Liver (tissue), 9 donors: Measurements from ENCODE around the gene MPC1. TPM values are rescaled to one million over a fixed set of nuclear protein-coding genes. Genes with fewer than 3 reads are reported as not detected.

Experiments
- DNase-seq: peaks from one replicate; pipeline ENCODE4 v3.0.0-alpha.2; 2017; ENCODE audit warnings: low spot score
- H3K27ac ChIP-seq, 2 donors: one replicate each; pipeline ENCODE4 v1.7.0; 2013; ENCODE audit warnings: inconsistent platforms in 2 of 2, low read length in 2 of 2, control low read depth in 1 of 2, low read depth in 1 of 2, mild to moderate bottlenecking in 1 of 2
- H3K27me3 ChIP-seq, 4 donors: one replicate each; pipeline versions ENCODE4 v1.6.1 to v1.7.0; 2013; ENCODE audit warnings: low read length in 3 of 4, inconsistent platforms in 1 of 4, mild to moderate bottlenecking in 1 of 4, moderate library complexity in 1 of 4; ENCODE audit not compliant: control insufficient read depth in 4 of 4, insufficient read depth in 4 of 4
- H3K36me3 ChIP-seq, 4 donors: one replicate each; pipeline versions ENCODE4 v1.6.1 to v1.7.0; 2013; ENCODE audit warnings: low read length in 3 of 4, mild to moderate bottlenecking in 3 of 4, low read depth in 1 of 4, moderate library complexity in 1 of 4; ENCODE audit not compliant: control insufficient read depth in 4 of 4, insufficient read depth in 3 of 4
- H3K4me1 ChIP-seq, 4 donors: one replicate each; pipeline versions ENCODE4 v1.6.1 to v1.7.0; 2013; ENCODE audit warnings: low read length in 3 of 4, mild to moderate bottlenecking in 3 of 4, moderate library complexity in 1 of 4; ENCODE audit not compliant: control insufficient read depth in 4 of 4, insufficient read depth in 4 of 4
- H3K4me3 ChIP-seq, 3 donors: one replicate each; pipeline versions ENCODE4 v1.6.1 to v1.7.0; 2013; ENCODE audit warnings: low read length in 3 of 3, control low read depth in 1 of 3, low read depth in 1 of 3, mild to moderate bottlenecking in 1 of 3
- H3K9ac ChIP-seq, 2 donors: one replicate each; pipeline ENCODE4 v1.7.0; 2013; ENCODE audit warnings: low read length in 2 of 2, mild to moderate bottlenecking in 2 of 2, moderate library complexity in 2 of 2, control low read depth in 1 of 2, low read depth in 1 of 2
- H3K9me3 ChIP-seq, 4 donors: one replicate each; pipeline versions ENCODE4 v1.6.1 to v1.7.0; 2013; ENCODE audit warnings: low read length in 3 of 4; ENCODE audit not compliant: control insufficient read depth in 4 of 4
- ATF3 ChIP-seq: IDR thresholded peaks from 2 replicates; pipeline ENCODE4 v1.6.1; 2016; ENCODE audit warnings: antibody characterized with exemption
- CTCF ChIP-seq: fragments of 150-350 bp; IDR thresholded peaks from 2 replicates; pipeline ENCODE4 v1.5.1; 2017; ENCODE audit warnings: improper control_type of control experiment, low read depth, low read length; ENCODE audit not compliant: missing input control
- EGR1 ChIP-seq, 2 donors: IDR thresholded peaks; 2 replicates each; pipeline ENCODE4 v1.6.1; 2016 to 2018; ENCODE audit warnings: antibody characterized with exemption in 2 of 2, low read depth in 2 of 2
- FOXA1 ChIP-seq: IDR thresholded peaks from 2 replicates; pipeline ENCODE4 v1.6.1; 2016; ENCODE audit warnings: antibody characterized with exemption
- FOXA2 ChIP-seq: IDR thresholded peaks from 2 replicates; pipeline ENCODE4 v1.6.1; 2016; ENCODE audit warnings: antibody characterized with exemption
- GABPA ChIP-seq, 2 donors: IDR thresholded peaks in 1 of 2; conservative IDR thresholded peaks in 1 of 2; 2 replicates each; pipeline ENCODE4 v1.6.1; 2016; ENCODE audit warnings: antibody characterized with exemption in 2 of 2, mild to moderate bottlenecking in 1 of 2, moderate library complexity in 1 of 2
- HNF4A ChIP-seq, 2 donors: conservative IDR thresholded peaks; 2 replicates each; pipeline ENCODE4 v1.6.1; 2016; ENCODE audit warnings: antibody characterized with exemption in 2 of 2, mild to moderate bottlenecking in 2 of 2
- HNF4G ChIP-seq: IDR thresholded peaks from 2 replicates; pipeline ENCODE4 v1.6.1; 2016; ENCODE audit warnings: antibody characterized with exemption
- JUND ChIP-seq, 2 donors: IDR thresholded peaks; 2 replicates each; pipeline ENCODE4 v1.6.1; 2016; ENCODE audit warnings: antibody characterized with exemption in 2 of 2
- MAX ChIP-seq: IDR thresholded peaks from 2 replicates; pipeline ENCODE4 v1.6.1; 2016; ENCODE audit warnings: antibody characterized with exemption
- NR2F2 ChIP-seq: IDR thresholded peaks from 2 replicates; pipeline ENCODE4 v1.6.1; 2016; ENCODE audit warnings: antibody characterized with exemption
- RAD21 ChIP-seq, 2 donors: IDR thresholded peaks; 2 replicates each; pipeline ENCODE4 v1.6.1; 2016; ENCODE audit warnings: antibody characterized with exemption in 2 of 2, mild to moderate bottlenecking in 2 of 2
- REST ChIP-seq: IDR thresholded peaks from 2 replicates; pipeline ENCODE4 v1.6.1; 2016; ENCODE audit warnings: antibody characterized with exemption, mild to moderate bottlenecking
- RXRA ChIP-seq, 2 donors: IDR thresholded peaks; 2 replicates each; pipeline ENCODE4 v1.6.1; 2017 to 2018; ENCODE audit warnings: antibody characterized with exemption in 2 of 2, mild to moderate bottlenecking in 1 of 2
- SP1 ChIP-seq: IDR thresholded peaks from 2 replicates; pipeline ENCODE4 v1.6.1; 2018; ENCODE audit warnings: antibody characterized with exemption, mild to moderate bottlenecking
- TAF1 ChIP-seq: conservative IDR thresholded peaks from 2 replicates; pipeline ENCODE4 v1.6.1; 2016; ENCODE audit warnings: antibody characterized with exemption, mild to moderate bottlenecking
- YY1 ChIP-seq: IDR thresholded peaks from 2 replicates; pipeline ENCODE4 v1.6.1; 2016; ENCODE audit warnings: antibody characterized with exemption, mild to moderate bottlenecking
- WGBS: extraction: QIAGEN DNeasy Blood & Tissue Kit; methylation state at CpG from one replicate; pipeline ENCODE4 v1.1.7; 2013; 5-methylcytosine and 5-hydroxymethylcytosine counted together
- polyA plus RNA-seq, 2 donors: library from polyadenylated mRNA; stranded (reverse) in 1 of 2; unstranded in 1 of 2; fragments of 200-250 nt in 1 of 2; fragments of >200 nt in 1 of 2; fragmentation: Nextera tagmentation in 1 of 2; extraction: Ambion mirVana in 1 of 2; gene quantifications; one replicate each; pipeline versions ENCODE4 v1.2.1 to v1.2.3, GENCODE V29; 2013 to 2015
- total RNA-seq, 2 donors: library from RNA; depleted of rRNA; stranded (reverse); fragments of >200 nt; gene quantifications; one replicate each; pipeline ENCODE4 v1.2.3, GENCODE V29; 2014
- donor health status: healthy.
- donor health status: healthy.
- donor health status: healthy.
- donor health status: healthy.
- donor health status: healthy.

The MPC1 gene
- total and polyA plus RNA-seq, 4 donors, result 79.7 to 478 (median 237) TPM

- Histone ChIP-seq H3K27ac (no peak overlapping the region), H3K9me3 (no peaks in the 10 kb centered on the region), H3K9ac (no peak overlapping the region), H3K4me3 (no peak overlapping the region), H3K4me1 (peaks cover 0 to 12% (median 5%) of the 10 kb centered on the region in 4 donors), H3K27me3 (no peaks in the 10 kb centered on the region), H3K36me3 (peaks cover 1 to 14% (median 9%) of the 10 kb centered on the region in 4 donors)
- DNase-seq, result no peak
- TF ChIP-seq FOXA1, result no peak
- no peak for TF ChIP-seq TAF1
- no peak for TF ChIP-seq FOXA2
- no peak for TF ChIP-seq REST
- TF ChIP-seq NR2F2, result no peak
- no peak for TF ChIP-seq MAX
- TF ChIP-seq GABPA (IDR thresholded peaks at IDR 0.05 in 1 of 2, conservative IDR thresholded peaks at IDR 0.05 in 1 of 2), result no peak
- no peak for TF ChIP-seq ATF3
- TF ChIP-seq HNF4A (conservative IDR thresholded peaks at IDR 0.05), result no peak
- TF ChIP-seq CTCF, result no peak
- TF ChIP-seq JUND (IDR thresholded peaks at IDR 0.05), result no peak
- no peak for TF ChIP-seq RXRA (IDR thresholded peaks at IDR 0.05)
- no peak for TF ChIP-seq RAD21 (IDR thresholded peaks at IDR 0.05)
- no peak for TF ChIP-seq EGR1 (IDR thresholded peaks at IDR 0.05; ENCODE audit: low read depth in 2 of 2)
- no peak for TF ChIP-seq YY1
- 81% methylated on average over 13 of the region's 13 CpGs for WGBS
Observed at GRCh38 chr6:166331503-166332415, 51.0 kb downstream of the MPC1 start.

- Histone ChIP-seq H3K4me1 (peaks cover 0 to 12% (median 5%) of the 10 kb centered on the region in 4 donors), H3K36me3 (peaks cover 1 to 22% (median 11%) of the 10 kb centered on the region in 4 donors), H3K9ac (no peak overlapping the region), H3K27ac (no peak overlapping the region), H3K4me3 (no peak overlapping the region), H3K9me3 (no peaks in the 10 kb centered on the region), H3K27me3 (no peaks in the 10 kb centered on the region)
- peak; percentile 73 for DNase-seq
- 27% methylated on average over 11 of the region's 11 CpGs for WGBS
- TF ChIP-seq FOXA2 (no peak), REST (no peak), TAF1 (no peak), SP1 (peak; percentile 52), EGR1 (IDR thresholded peaks at IDR 0.05; ENCODE audit: low read depth in 2 of 2) (no peak), GABPA (IDR thresholded peaks at IDR 0.05 in 1 of 2, conservative IDR thresholded peaks at IDR 0.05 in 1 of 2) (no peak), JUND (IDR thresholded peaks at IDR 0.05) (no peak), RAD21 (IDR thresholded peaks at IDR 0.05) (peak; percentile 62 to 83), HNF4A (conservative IDR thresholded peaks at IDR 0.05) (peak; percentile 24 to 53), NR2F2 (no peak), HNF4G (no peak), CTCF (peak; percentile 28)
Observed at GRCh38 chr6:166330612-166331011, 52.1 kb downstream of the MPC1 start.
